HCT116 (cell line): ENCODE measurements around the gene GNAI3.

Source experiments
- ATF3 ChIP-seq: IDR thresholded peaks from 2 replicates; pipeline ENCODE4 v1.6.1; 2012
- CTCF ChIP-seq, 3 experiments: fragments of 200-600 bp in 1 of 3; sonication (generic) in 1 of 3; IDR thresholded peaks in 2 of 3; conservative IDR thresholded peaks in 1 of 3; 2 replicates each; pipeline ENCODE4 v1.5.1; 2012 to 2017; ENCODE audit warnings: low read depth in 2 of 3, low read length in 2 of 3, antibody characterized with exemption in 1 of 3, borderline replicate concordance in 1 of 3, control low read depth in 1 of 3, mild to moderate bottlenecking in 1 of 3, mixed read lengths in 1 of 3, mixed run types in 1 of 3, moderate library complexity in 1 of 3; ENCODE audit not compliant: insufficient read depth in 1 of 3
- ELF1 ChIP-seq: IDR thresholded peaks from 2 replicates; pipeline ENCODE4 v1.6.1; 2012; ENCODE audit warnings: low read depth, borderline replicate concordance
- POLR2A ChIP-seq: IDR thresholded peaks from 2 replicates; pipeline ENCODE4 v1.7.0; 2011; ENCODE audit warnings: borderline replicate concordance; ENCODE audit not compliant: insufficient read depth, insufficient read length; ENCODE audit errors: extremely low read depth
- YY1 ChIP-seq: IDR thresholded peaks from 2 replicates; pipeline ENCODE4 v1.6.1; 2011; ENCODE audit warnings: low read length, low read depth, moderate library complexity, mild to moderate bottlenecking; ENCODE audit not compliant: insufficient replicate concordance; ENCODE audit errors: extremely low read depth
- ZNF274 ChIP-seq: fragments of 200-500 bp; sonication (Bioruptor generic); IDR thresholded peaks from 2 replicates; pipeline ENCODE4 v1.6.1; 2014; ENCODE audit warnings: mild to moderate bottlenecking, low read depth, low read length, inconsistent platforms

- no peak for TF ChIP-seq YY1
- TF ChIP-seq POLR2A, result no peak
- no peak for TF ChIP-seq ZNF274
- no peak for TF ChIP-seq ATF3
- no peak for TF ChIP-seq ELF1
- no peak for TF ChIP-seq CTCF (IDR thresholded peaks at IDR 0.05 in 2 of 3, conservative IDR thresholded peaks at IDR 0.05 in 1 of 3; ENCODE audit: borderline replicate concordance in 1 of 3, insufficient read depth in 1 of 3, low read depth in 2 of 3, low read length in 2 of 3)
Measured at GRCh38 chr1:109504974-109505373, 43.4 kb upstream of the GNAI3 start.
